KBM-7 (cell line): ENCODE data around the gene SPART.

ENCODE experiments used
- DNase-seq: peaks from one replicate; pipeline ENCODE4 v3.0.0-alpha.2; 2015
- in situ Hi-C: fragments of 300-500 bp; cut with MboI; formaldehyde crosslinking; loops from 2 replicates; pipeline ENCODE4 v1.14.3; 2020; ENCODE audit warnings: low sequenced_read_pairs, low pct_unique_long_range_greater_than_20kb, mixed read lengths

The SPART gene, protein sequence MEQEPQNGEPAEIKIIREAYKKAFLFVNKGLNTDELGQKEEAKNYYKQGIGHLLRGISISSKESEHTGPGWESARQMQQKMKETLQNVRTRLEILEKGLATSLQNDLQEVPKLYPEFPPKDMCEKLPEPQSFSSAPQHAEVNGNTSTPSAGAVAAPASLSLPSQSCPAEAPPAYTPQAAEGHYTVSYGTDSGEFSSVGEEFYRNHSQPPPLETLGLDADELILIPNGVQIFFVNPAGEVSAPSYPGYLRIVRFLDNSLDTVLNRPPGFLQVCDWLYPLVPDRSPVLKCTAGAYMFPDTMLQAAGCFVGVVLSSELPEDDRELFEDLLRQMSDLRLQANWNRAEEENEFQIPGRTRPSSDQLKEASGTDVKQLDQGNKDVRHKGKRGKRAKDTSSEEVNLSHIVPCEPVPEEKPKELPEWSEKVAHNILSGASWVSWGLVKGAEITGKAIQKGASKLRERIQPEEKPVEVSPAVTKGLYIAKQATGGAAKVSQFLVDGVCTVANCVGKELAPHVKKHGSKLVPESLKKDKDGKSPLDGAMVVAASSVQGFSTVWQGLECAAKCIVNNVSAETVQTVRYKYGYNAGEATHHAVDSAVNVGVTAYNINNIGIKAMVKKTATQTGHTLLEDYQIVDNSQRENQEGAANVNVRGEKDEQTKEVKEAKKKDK

DNA sequence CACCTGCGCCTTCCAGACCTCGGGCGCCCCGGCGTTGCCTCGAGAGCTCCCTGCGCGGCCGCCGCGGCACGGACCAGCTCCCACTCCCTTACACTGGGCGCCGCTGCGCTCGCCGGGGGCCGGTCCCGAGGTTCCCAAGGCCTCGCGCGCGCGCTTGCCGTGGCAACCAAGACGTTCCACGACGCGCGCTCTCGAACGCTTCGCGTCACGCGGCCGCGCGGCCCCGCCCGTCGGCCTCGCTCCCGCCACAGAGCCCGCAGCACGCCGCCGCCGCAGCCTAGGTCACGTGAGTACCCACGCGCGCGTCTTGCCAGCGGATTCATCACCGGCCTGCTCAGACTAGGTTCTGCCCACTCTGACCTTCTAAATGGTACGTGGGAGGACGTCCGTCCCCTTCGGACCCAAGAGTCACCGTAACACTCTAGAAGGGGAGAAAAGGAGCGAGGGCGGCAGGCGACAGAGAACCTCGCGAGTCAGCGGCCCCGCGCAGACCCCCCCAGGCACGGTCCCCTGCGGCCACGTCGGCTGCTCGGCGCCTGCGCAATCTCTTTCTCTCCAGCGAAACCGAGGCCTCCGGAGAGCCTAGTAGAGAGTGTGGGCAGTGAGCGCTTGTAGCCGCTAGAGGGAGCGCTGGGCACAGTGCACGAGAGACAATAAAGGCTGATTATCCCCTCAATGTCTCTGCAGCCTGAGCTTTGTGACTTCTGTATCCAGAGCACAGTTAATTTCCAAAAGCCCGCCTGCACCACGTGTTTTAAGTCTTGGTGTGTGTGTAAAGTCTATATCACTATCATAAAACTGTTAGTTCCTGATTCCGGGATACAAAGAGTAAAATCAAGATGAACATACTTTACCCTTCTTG, at the start of gene SPART:
Gene SPART (minus strand): TSS at position 173 of the 862 bp plus-strand sequence. CDS start 10,564 bp downstream, outside the sequence.
- in situ Hi-C loops: no loop called here
- DNase-seq: peak; percentile 96

- DNase-seq: peak; percentile 68
Observed at GRCh38 chr13:36395280-36395679, 49.1 kb upstream of the SPART start.

GRCh38 chr13:36385489-36385888, 39.3 kb upstream of the SPART start:
- no peak for DNase-seq
- in situ Hi-C loops: no loop called here

More at GRCh38 chr13:36395280-36395679, 49.1 kb upstream of the SPART start:
- in situ Hi-C loops: no loop called here

- no peak for DNase-seq
- in situ Hi-C loops: no loop called here
Observed at GRCh38 chr13:36382030-36382429, 35.8 kb upstream of the SPART start.

DNA sequence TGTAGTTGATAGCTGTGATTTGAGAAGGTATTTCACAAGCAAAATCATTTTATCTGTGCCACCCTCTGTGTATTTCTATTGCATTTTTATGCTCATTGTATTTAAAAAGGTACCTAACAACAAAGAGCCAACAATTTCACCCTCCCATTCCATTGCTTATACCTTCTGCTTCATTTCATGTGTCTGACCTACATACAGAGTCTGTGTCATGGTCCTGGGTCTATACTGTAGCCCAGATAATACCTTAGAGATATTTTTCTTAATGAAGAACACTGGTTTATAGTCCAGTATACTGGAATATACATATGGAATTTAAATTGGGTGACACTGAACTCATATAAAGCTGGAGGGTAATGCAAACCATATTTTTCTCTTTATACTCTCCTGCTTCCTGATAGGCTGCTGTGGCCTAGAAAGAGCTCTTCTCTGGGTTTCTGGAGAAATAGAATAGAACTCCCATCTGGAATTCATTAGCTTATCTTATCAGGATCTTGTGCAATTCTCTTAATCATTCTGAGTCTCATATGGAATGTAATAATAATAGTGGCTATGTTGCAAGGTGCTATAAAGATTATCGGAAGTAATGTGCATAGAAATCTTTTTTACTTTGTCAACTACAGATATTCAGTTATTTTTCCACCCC, 31.8 kb upstream of the SPART start:
- in situ Hi-C loops: no loop called here
- no peak for DNase-seq

GRCh38 chr13:36374063-36374462, 27.9 kb upstream of the SPART start:
- DNase-seq: no peak
- in situ Hi-C loops: no loop called here

- in situ Hi-C loops: no loop called here
- no peak for DNase-seq
Observed at GRCh38 chr13:36371185-36371584, 25.0 kb upstream of the SPART start.

DNA sequence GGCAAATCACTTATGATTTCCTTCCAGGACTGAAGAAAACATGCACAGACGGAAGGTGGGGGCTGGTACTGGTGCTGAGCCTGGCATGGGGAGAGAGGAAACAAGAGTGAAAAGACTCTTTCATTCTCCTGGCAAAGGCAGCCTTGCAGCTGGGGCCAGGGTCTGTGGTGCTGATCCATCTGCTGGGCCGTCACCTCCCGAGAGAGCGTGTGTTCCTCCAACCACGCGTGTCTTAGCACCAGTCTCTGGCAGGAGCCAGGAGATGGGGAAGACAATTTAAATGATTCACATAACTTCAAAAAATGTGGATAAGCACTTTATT, 23.9 kb upstream of the SPART start:
- no peak for DNase-seq
- in situ Hi-C loops: no loop called here

- no peak for DNase-seq
- in situ Hi-C loops: no loop called here
Observed at GRCh38 chr13:36369268-36370107, 23.3 kb upstream of the SPART start.

- in situ Hi-C loops: no loop called here
- no peak for DNase-seq
Observed at GRCh38 chr13:36366031-36366430, 19.8 kb upstream of the SPART start.

DNA sequence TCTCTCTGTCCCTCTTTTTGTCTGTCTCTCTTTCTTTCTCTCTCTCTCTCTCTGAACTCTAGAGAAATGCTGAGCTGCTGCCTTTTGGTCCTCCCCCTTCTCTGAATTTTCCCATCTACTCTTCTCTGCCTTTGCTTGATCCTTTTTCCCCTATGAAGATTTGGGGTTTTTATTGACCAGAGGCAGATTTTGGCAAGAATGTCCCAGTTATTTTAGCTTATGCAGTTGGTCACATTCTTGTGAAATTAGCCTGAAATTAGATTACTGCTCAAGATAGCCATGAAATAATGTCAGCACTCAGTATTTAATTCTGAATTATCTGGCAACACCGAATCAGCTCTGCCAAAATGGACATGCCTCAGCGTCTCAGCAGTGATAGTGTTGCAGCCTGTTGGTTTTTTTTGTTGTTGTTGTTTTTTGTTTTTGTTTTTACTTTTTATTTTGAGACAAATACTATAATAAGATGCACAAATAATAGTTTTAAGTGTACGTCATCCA, 17.2 kb upstream of the SPART start:
- DNase-seq: no peak
- in situ Hi-C loops: no loop called here

- in situ Hi-C loops: no loop called here
- no peak for DNase-seq
Observed at GRCh38 chr13:36362914-36363313, 16.7 kb upstream of the SPART start.

- DNase-seq: no peak
- in situ Hi-C loops: no loop called here
Observed at GRCh38 chr13:36362251-36362650, 16.1 kb upstream of the SPART start.

DNA sequence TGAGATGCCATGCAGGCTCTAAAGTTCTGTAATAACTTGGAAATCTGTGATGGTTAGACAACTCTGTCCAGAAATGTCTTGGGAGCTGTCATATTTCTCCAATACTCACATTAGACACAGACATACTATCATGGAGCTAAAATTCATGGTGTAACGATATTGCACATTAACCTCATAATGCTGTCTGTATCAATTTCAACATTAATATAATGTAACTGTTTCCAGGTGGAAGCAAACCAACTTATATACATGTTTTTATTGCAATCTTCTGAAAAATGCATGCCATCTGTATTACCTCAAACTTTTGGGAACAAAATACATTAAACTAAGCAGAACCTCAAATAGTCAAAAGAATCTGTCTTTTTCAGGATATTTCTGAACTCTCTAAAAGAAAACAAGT, 14.7 kb upstream of the SPART start:
- in situ Hi-C loops: no loop called here
- DNase-seq: no peak

- in situ Hi-C loops: no loop called here
Observed at GRCh38 chr13:36359301-36359950, 13.2 kb upstream of the SPART start.

DNA sequence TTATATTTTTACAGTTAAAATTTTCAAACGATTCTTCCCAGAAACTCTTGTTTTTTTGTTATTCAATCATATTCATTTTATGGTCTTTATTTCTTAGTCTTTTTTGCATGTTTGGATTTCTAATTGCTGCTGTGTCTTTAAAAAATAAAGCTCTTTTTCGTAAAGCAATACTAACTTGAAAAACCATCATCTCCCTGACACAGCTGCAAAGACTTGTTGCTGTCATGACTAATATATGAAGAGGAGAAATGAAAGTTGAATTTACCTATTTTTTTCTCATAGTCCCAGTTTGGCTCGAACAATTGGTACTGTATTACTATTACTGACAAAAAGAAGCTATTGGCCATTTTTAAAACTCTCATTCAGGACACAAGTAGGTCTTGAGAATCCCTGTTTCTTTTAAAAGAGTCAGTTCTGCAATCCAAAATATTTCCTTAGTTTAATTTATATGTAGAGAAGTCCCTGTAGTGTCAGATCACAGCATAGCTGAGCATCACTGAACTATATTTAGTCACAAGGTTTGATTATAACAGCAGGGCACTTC, 12.1 kb upstream of the SPART start:
- in situ Hi-C loops: no loop called here
- no peak for DNase-seq

More at GRCh38 chr13:36359301-36359950, 13.2 kb upstream of the SPART start:
- DNase-seq: no peak

GRCh38 chr13:36357692-36358091, 11.5 kb upstream of the SPART start:
- in situ Hi-C loops: no loop called here
- no peak for DNase-seq

GRCh38 chr13:36357231-36357630, 11.0 kb upstream of the SPART start:
- DNase-seq: no peak
- in situ Hi-C loops: no loop called here
